Kidney tubule cell (primary cell): Measurements from ENCODE around the gene MT1M.
"Not testable (repeated sequence)": the region's sequence is repeated elsewhere in the genome, so short reads cannot be mapped to it uniquely, and the experiment has no call there.

ENCODE experiments used
- DNase-seq: peaks from one replicate; pipeline ENCODE4 v3.0.0-alpha.2; 2018; ENCODE audit warnings: low spot score

Gene MT1M

DNA sequence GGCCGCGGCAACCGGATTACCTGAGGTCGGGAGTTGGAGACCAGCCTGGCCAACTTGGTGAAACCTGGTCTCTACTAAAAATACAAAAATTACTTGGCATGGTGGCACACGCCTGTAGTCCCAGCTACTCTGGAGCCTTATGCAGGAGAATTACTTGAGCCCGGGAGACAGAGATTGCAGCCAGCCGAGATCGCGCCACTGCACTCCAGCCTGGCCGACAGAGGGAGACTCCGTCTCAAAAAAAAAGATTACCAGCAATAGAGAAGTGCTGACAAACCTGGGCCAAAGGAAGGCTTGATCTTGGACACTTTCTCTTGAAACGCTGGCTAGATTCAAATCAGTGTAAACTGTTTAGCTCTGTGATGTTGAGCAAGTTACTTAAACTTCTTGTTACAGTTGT, 41.5 kb downstream of the MT1M start:
- DNase-seq: peak; percentile 56

DNA sequence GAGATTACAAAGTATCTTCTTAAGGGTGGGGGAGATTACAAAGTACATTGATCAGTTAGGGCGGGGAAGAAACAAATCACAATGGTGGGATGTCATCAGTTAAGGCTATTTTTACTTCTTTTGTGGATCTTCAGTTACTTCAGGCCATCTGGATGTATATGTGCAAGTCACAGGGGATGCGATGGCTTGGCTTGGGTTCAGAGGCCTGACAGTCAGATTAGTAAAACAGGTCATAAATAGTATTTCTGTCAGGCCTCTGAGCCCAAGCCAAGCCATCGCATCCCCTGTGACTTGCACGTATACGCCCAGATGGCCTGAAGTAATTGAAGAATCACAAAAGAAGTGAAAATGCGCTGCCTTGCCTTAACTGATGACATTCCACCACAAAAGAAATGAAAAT, 42.1 kb downstream of the MT1M start:
- DNase-seq: not testable (repeated sequence)

DNA sequence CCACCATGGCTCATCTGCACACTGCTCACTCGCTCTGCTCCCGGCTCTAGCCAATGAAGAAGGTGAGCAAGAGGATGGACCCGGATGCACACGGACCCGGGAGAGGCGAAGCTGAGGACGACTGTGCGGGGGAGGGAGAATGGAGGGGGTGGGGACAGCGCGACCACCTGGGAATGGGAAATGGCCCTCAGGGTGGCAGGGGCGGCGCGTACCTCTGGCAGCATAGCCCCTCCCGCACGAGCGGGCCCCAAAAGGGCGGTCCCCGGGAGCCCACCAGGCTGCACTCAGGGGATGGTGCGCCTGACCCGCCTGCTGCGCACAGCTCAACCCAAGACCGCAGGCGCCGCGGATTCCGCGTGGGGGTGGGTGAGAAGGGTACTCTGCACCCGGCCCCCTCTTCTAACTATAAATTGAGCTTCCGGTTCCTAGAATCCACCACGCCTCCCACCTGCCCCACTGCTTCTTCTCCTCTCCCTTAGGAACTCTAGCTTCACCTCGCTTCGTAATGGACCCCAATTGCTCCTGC, 43.3 kb downstream of the MT1M start:
- no peak for DNase-seq

DNA sequence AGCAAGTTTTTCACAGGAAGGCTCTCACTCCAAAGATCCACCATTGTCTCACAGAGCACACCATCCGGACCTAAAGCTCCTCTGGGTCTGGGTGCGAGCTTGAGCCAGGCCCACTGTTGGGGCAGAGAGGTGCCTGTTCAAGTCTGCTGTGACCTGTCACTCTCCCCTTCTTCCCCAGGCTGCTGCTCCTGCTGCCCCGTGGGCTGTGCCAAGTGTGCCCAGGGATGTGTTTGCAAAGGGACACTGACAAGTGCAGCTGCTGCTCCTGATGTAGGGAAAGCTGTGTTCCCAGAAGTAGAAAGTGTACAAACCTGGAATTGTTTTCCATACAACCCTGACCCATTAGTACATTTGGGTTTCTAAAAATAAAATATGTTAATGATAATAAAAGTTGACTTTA, 45.0 kb downstream of the MT1M start:
- DNase-seq: no peak

DNA sequence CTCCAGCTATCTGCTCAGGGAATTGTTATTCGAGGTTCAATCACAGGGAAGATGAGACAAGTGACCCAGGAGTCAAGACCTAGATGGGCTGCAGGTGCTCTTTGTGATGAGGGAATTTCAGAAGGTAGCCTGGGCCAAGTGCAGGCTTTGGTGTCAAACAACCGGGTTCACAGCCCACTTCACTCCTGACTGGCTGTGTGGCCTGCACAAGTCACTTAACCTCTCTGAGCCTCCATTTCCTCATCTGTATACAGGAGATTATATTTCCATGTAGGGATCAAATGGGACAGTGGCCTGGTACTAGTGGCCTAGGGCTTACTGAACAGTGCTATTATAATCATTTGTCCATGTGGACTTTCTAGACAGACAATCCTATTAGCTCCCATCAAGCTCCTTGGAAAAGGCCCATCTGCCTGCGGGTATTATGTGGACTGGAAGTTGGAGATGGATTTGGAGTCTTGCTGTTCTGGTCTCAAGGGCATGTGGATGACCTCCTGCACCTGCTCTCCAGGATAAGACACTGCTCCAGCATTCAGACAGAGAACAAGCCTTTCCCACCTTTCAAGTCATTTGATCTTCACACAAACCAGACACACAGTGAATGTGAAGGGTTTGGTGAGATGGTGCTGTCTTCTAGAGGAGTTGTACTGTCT, 46.7 kb downstream of the MT1M start:
- no peak for DNase-seq

DNA sequence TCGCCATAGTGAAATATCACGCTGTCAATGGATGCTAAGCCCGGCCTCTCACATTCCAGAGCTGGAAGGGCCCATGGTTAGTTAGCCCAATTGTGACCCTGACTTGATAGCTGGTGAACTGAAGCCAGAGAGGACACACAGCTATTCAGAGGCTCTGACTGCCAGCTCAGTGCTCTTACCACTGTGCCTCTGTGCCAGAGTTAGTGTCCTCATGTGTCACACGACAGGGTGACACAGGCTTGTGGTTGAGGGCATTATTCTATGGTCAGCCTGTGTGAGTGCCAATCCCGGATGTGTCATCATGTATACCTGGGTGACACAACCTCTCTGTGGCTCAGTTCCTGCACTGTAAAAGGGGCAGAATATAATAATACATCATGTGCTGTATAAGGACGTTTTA, 47.4 kb downstream of the MT1M start:
- peak; percentile 89 for DNase-seq

DNA sequence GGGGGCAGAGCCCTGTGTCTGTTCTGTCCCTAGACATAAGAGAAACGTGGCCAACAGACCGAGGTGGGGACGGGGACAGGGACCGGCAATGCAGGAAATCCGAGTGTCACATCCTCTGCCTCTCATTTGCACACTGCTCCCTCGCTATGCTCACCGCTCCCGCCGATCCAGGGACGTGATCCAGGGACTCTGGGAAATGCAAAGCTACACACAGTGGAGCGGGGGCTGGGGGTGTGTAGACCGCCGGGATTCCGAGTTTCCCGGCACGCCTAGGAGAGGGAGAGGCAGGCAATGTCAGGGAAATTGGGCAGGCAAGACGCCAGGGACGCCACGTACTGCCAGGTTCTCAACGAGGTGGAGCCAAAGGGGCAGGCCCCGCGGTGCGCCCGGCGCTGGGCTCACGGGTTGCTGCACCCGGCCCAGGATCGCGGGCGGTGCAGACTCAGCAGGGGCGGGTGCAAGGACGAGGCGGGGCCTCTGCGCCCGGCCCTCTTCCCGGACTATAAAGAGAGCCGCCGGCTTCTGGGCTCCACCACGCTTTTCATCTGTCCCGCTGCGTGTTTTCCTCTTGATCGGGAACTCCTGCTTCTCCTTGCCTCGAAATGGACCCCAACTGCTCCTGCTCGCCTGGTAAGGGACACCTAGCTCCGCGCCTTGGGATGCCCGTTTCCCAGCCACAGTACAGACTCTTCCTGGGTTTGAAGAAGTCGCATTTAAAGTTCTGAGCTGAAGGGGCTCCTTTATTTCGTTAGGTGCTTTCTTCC, 49.7 kb downstream of the MT1M start, which contains the start of gene MT1X:
Gene MT1X (plus strand): TSS at position 532 of the 764 bp plus-strand sequence. CDS start 71 bp downstream, at position 603.
- peak; percentile 93 for DNase-seq

DNA sequence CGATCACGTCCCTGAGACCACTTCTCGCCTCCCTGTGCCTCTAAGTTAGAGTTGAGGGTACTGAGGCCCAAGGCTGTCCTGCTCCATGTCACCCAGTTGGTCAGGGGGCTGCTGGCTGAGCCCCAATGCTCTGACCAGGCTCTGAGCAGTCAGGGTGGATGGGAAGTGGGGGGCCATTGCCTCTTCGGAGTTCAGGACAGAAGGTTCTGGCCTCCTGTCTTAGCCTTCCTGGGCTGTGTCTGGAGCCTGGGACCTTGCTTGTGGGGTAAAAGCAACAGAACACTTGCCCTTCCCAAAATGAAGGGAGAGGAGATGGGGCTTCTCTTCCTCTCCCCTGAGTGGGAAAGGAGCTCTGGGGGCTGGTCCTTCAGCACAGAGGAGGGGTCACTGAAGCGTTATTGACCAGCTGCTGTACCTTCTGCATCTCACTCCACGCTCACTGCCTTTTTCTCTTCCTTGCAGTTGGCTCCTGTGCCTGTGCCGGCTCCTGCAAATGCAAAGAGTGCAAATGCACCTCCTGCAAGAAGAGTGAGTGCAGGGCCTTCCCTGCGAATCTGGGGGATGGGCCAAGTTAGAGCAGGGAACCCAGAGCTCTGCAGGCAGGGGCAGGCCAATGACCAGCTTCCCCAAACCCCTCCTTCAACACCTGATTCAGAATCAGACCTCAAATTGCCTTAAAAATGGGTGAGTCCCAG, 50.4 kb downstream of the MT1M start:
- no peak for DNase-seq
